ENCODE measurements around the gene ADAMTSL4.

Gene ADAMTSL4

GRCh38 chr1:150535511-150536287 lies 13.5 kb upstream of the ADAMTSL4 start:
- no peak for DNase-seq

- no peak for DNase-seq
Measured at GRCh38 chr1:150536836-150537731, 12.1 kb upstream of the ADAMTSL4 start.

- DNase-seq, result no peak
Measured at GRCh38 chr1:150537732-150538684, 11.2 kb upstream of the ADAMTSL4 start.

- DNase-seq, result no peak
Measured at GRCh38 chr1:150543500-150544143, 5.6 kb upstream of the ADAMTSL4 start.

- no peak for DNase-seq
Measured at GRCh38 chr1:150544204-150544603, 5.0 kb upstream of the ADAMTSL4 start.

- peak; percentile 81 for DNase-seq
Measured at GRCh38 chr1:150545486-150546032, 3.6 kb upstream of the ADAMTSL4 start.

GRCh38 chr1:150546294-150546937 lies 2.8 kb upstream of the ADAMTSL4 start:
- DNase-seq, result no peak

GRCh38 chr1:150548324-150548631 lies 930 bp upstream of the ADAMTSL4 start:
- no peak for DNase-seq

GRCh38 chr1:150549496-150550221 lies 451 bp downstream of the ADAMTSL4 start:
- DNase-seq, result no peak

- DNase-seq, result no peak
Measured at GRCh38 chr1:150550222-150551050, 1.2 kb downstream of the ADAMTSL4 start.

- DNase-seq, result no peak
Measured at GRCh38 chr1:150551051-150551783, 2.0 kb downstream of the ADAMTSL4 start.

GRCh38 chr1:150551784-150552127 lies 2.5 kb downstream of the ADAMTSL4 start:
- DNase-seq, result no peak

GRCh38 chr1:150552128-150552910 lies 3.1 kb downstream of the ADAMTSL4 start:
- peak; percentile 44 for DNase-seq

GRCh38 chr1:150552911-150553289 lies 3.7 kb downstream of the ADAMTSL4 start:
- DNase-seq, result no peak

GRCh38 chr1:150553392-150554085 lies 4.3 kb downstream of the ADAMTSL4 start:
- no peak for DNase-seq

- DNase-seq, result no peak
Measured at GRCh38 chr1:150554086-150554452, 4.9 kb downstream of the ADAMTSL4 start.

- no peak for DNase-seq
Measured at GRCh38 chr1:150555198-150555970, 6.2 kb downstream of the ADAMTSL4 start.
